ENCODE results near the gene CDH22.
A peak's percentile ranks its signal among the peaks of the same experiment; 100 is the strongest.

CDH22 gene

GRCh38 chr20:46324379-46324778 is 16.1 kb upstream of the CDH22 start:
- DNase-seq (ENCODE audit: insufficient read length, low spot score) = no peak
- FAIRE-seq = no peak

- FAIRE-seq (no peak), DNase-seq (ENCODE audit: insufficient read length, low spot score) (no peak)
These were observed 15.3 kb upstream of the CDH22 start for GRCh38 chr20:46323557-46323956.

- DNase-seq (ENCODE audit: insufficient read length, low spot score) = no peak
- FAIRE-seq = no peak
These were observed 14.3 kb upstream of the CDH22 start for GRCh38 chr20:46322641-46323040.

GRCh38 chr20:46317685-46318177 is 9.4 kb upstream of the CDH22 start:
- FAIRE-seq = no peak

GRCh38 chr20:46316984-46317684 is 8.8 kb upstream of the CDH22 start:
- no peak for DNase-seq (ENCODE audit: insufficient read length, low spot score)

More at GRCh38 chr20:46317685-46318177, 9.4 kb upstream of the CDH22 start:
- DNase-seq (ENCODE audit: insufficient read length, low spot score) = no peak

GRCh38 chr20:46315311-46315710 is 7.0 kb upstream of the CDH22 start:
- no peak for DNase-seq (ENCODE audit: insufficient read length, low spot score)
- FAIRE-seq = no peak

More at GRCh38 chr20:46316984-46317684, 8.8 kb upstream of the CDH22 start:
- no peak for FAIRE-seq

- no peak for FAIRE-seq
- DNase-seq (ENCODE audit: insufficient read length, low spot score) = no peak
These were observed 4.9 kb upstream of the CDH22 start for GRCh38 chr20:46312945-46313861.

GRCh38 chr20:46312075-46312944 is 4.0 kb upstream of the CDH22 start:
- DNase-seq (ENCODE audit: insufficient read length, low spot score) = no peak

GRCh38 chr20:46311719-46312074 is 3.4 kb upstream of the CDH22 start:
- FAIRE-seq (no peak), DNase-seq (ENCODE audit: insufficient read length, low spot score) (no peak)

More at GRCh38 chr20:46312075-46312944, 4.0 kb upstream of the CDH22 start:
- FAIRE-seq = no peak

- DNase-seq (ENCODE audit: insufficient read length, low spot score) = no peak
- FAIRE-seq = no peak
These were observed 2.8 kb upstream of the CDH22 start for GRCh38 chr20:46311039-46311650.

GRCh38 chr20:46309945-46310344 is 1.6 kb upstream of the CDH22 start:
- FAIRE-seq (no peak), DNase-seq (ENCODE audit: insufficient read length, low spot score) (no peak)

- FAIRE-seq (no peak), DNase-seq (ENCODE audit: insufficient read length, low spot score) (peak; percentile 18)
These were observed 370 bp downstream of the CDH22 start for GRCh38 chr20:46307999-46308257.

GRCh38 chr20:46307139-46307998 is 929 bp downstream of the CDH22 start:
- no peak for FAIRE-seq
- peak; percentile 99 for DNase-seq (ENCODE audit: insufficient read length, low spot score)

GRCh38 chr20:46306743-46307138 is 1.6 kb downstream of the CDH22 start:
- DNase-seq (ENCODE audit: insufficient read length, low spot score) (no peak), FAIRE-seq (no peak)

- FAIRE-seq = no peak
- no peak for DNase-seq (ENCODE audit: insufficient read length, low spot score)
These were observed 2.3 kb downstream of the CDH22 start for GRCh38 chr20:46305973-46306360.

- FAIRE-seq = no peak
- DNase-seq (ENCODE audit: insufficient read length, low spot score) = no peak
These were observed 2.8 kb downstream of the CDH22 start for GRCh38 chr20:46305331-46305972.

- FAIRE-seq (no peak), DNase-seq (ENCODE audit: insufficient read length, low spot score) (no peak)
These were observed 3.4 kb downstream of the CDH22 start for GRCh38 chr20:46304852-46305251.

GRCh38 chr20:46304361-46304760 is 3.9 kb downstream of the CDH22 start:
- no peak for FAIRE-seq
- no peak for DNase-seq (ENCODE audit: insufficient read length, low spot score)
